ENCODE measurements around the gene PEPD. TPM values are rescaled to one million over a fixed set of nuclear protein-coding genes. Genes with fewer than 3 reads are reported as not detected.

Gene PEPD
- total RNA-seq, 2 experiments from 2014 or later: 17.5 to 23.0 TPM

GRCh38 chr19:33446330-33447293 lies 75.0 kb downstream of the PEPD start:
- H3K9me3 ChIP-seq (ENCODE audit: control insufficient read depth in 1 of 2, insufficient read depth in 1 of 2, low read length in 2 of 2): no peaks in the 10 kb centered on the region
- ATAC-seq (ENCODE audit: poor library complexity) (no peak), DNase-seq (no peak)
- Mint-ChIP-seq H3K27ac (no peak overlapping the region), H3K27me3 (no peaks in the 10 kb centered on the region), H3K4me3 (no peak overlapping the region), H3K36me3 (ENCODE audit: low read depth) (peaks cover 8% of the 10 kb centered on the region), H3K4me1 (ENCODE audit: low read depth) (no peaks in the 10 kb centered on the region), H3K9me3 (no peaks in the 10 kb centered on the region)
- no peak overlapping the region for H3K4me3 ChIP-seq (ENCODE audit: low read length)
- CTCF ChIA-PET: no interaction called here
- no peak overlapping the region for H3K27ac ChIP-seq (ENCODE audit: low read depth in 1 of 2, low read length in 2 of 2)
- peaks cover 3% of the 10 kb centered on the region for H3K4me1 ChIP-seq (ENCODE audit: insufficient read depth, low read length)
- POLR2A ChIA-PET: no interaction called here
- peaks cover 4% of the 10 kb centered on the region for H3K36me3 ChIP-seq (ENCODE audit: insufficient read depth, low read length)
- TF ChIP-seq CTCF (IDR thresholded peaks at IDR 0.05): no peak
- H3K27me3 ChIP-seq (ENCODE audit: control insufficient read depth in 1 of 2, insufficient read depth in 2 of 2, low read length in 2 of 2): no peaks in the 10 kb centered on the region
- intact Hi-C loops (cut with DNase I, micrococcal nuclease): no loop called here

- intact Hi-C loops (cut with DNase I, micrococcal nuclease): no loop called here
- H3K36me3 Mint-ChIP-seq (ENCODE audit: low read depth): peaks cover 9% of the 10 kb centered on the region
- no peak overlapping the region for H3K27ac Mint-ChIP-seq
- H3K36me3 ChIP-seq (ENCODE audit: insufficient read depth, low read length): peaks cover 4% of the 10 kb centered on the region
- no peaks in the 10 kb centered on the region for H3K4me1 Mint-ChIP-seq (ENCODE audit: low read depth)
- H3K27me3 ChIP-seq (ENCODE audit: control insufficient read depth in 1 of 2, insufficient read depth in 2 of 2, low read length in 2 of 2): no peaks in the 10 kb centered on the region
- ChIA-PET POLR2A (no interaction called here), CTCF (no interaction called here)
- no peak for TF ChIP-seq CTCF (IDR thresholded peaks at IDR 0.05)
- H3K27me3 Mint-ChIP-seq: no peaks in the 10 kb centered on the region
- ATAC-seq (ENCODE audit: poor library complexity): no peak
- peaks cover 3% of the 10 kb centered on the region for H3K4me1 ChIP-seq (ENCODE audit: insufficient read depth, low read length)
- no peak overlapping the region for H3K4me3 Mint-ChIP-seq
- DNase-seq: no peak
- H3K9me3 Mint-ChIP-seq: no peaks in the 10 kb centered on the region
- no peak overlapping the region for H3K4me3 ChIP-seq (ENCODE audit: low read length)
- no peak overlapping the region for H3K27ac ChIP-seq (ENCODE audit: low read depth in 1 of 2, low read length in 2 of 2)
- no peaks in the 10 kb centered on the region for H3K9me3 ChIP-seq (ENCODE audit: control insufficient read depth in 1 of 2, insufficient read depth in 1 of 2, low read length in 2 of 2)
Measured at GRCh38 chr19:33445442-33446329, 75.9 kb downstream of the PEPD start.

GRCh38 chr19:33444562-33445441 lies 76.8 kb downstream of the PEPD start:
- intact Hi-C loops (cut with DNase I, micrococcal nuclease): no loop called here
- Histone ChIP-seq H3K4me3 (ENCODE audit: low read length) (no peak overlapping the region), H3K27ac (ENCODE audit: low read depth in 1 of 2, low read length in 2 of 2) (no peak overlapping the region), H3K4me1 (ENCODE audit: insufficient read depth, low read length) (peaks cover 3% of the 10 kb centered on the region), H3K36me3 (ENCODE audit: insufficient read depth, low read length) (peaks cover 4% of the 10 kb centered on the region), H3K9me3 (ENCODE audit: control insufficient read depth in 1 of 2, insufficient read depth in 1 of 2, low read length in 2 of 2) (no peaks in the 10 kb centered on the region), H3K27me3 (ENCODE audit: control insufficient read depth in 1 of 2, insufficient read depth in 2 of 2, low read length in 2 of 2) (no peaks in the 10 kb centered on the region)
- no peak for TF ChIP-seq CTCF (IDR thresholded peaks at IDR 0.05)
- H3K9me3 Mint-ChIP-seq: no peaks in the 10 kb centered on the region
- no peaks in the 10 kb centered on the region for H3K27me3 Mint-ChIP-seq
- H3K27ac Mint-ChIP-seq: no peak overlapping the region
- ChIA-PET POLR2A (no interaction called here), CTCF (no interaction called here)
- no peak overlapping the region for H3K4me3 Mint-ChIP-seq
- H3K4me1 Mint-ChIP-seq (ENCODE audit: low read depth): no peaks in the 10 kb centered on the region
- H3K36me3 Mint-ChIP-seq (ENCODE audit: low read depth): peaks cover 13% of the 10 kb centered on the region
- DNase-seq (no peak), ATAC-seq (ENCODE audit: poor library complexity) (no peak)

All from CD4-positive, alpha-beta T cell (primary cell).